Stimulated activated CD4-positive, alpha-beta T cell treated with anti-CD3 and anti-CD28 coated beads, Interleukin-4, amount 100 ng/mL, for 1 hour (primary cell): ENCODE measurements around the gene RTL10.

ENCODE experiments used
- DNase-seq: peaks from one replicate; pipeline ENCODE4 v3.0.0-alpha.2; 2020

The RTL10 gene

GRCh38 chr22:19821523-19822300, 33.0 kb downstream of the RTL10 start:
- DNase-seq: no peak

- DNase-seq: no peak
Measured at GRCh38 chr22:19820880-19821522, 33.7 kb downstream of the RTL10 start.

GRCh38 chr22:19819911-19820879, 34.5 kb downstream of the RTL10 start:
- DNase-seq: no peak

GRCh38 chr22:19819208-19819910, 35.3 kb downstream of the RTL10 start:
- no peak for DNase-seq

GRCh38 chr22:19818324-19819207, 36.1 kb downstream of the RTL10 start:
- DNase-seq: no peak

- no peak for DNase-seq
Measured at GRCh38 chr22:19816372-19817119, 38.1 kb downstream of the RTL10 start.

- no peak for DNase-seq
Measured at GRCh38 chr22:19815823-19816290, 38.8 kb downstream of the RTL10 start.

GRCh38 chr22:19815093-19815822, 39.4 kb downstream of the RTL10 start:
- no peak for DNase-seq

- DNase-seq: no peak
Measured at GRCh38 chr22:19814428-19814827, 40.2 kb downstream of the RTL10 start.

- DNase-seq: no peak
Measured at GRCh38 chr22:19812910-19813309, 41.8 kb downstream of the RTL10 start.

- no peak for DNase-seq
Measured at GRCh38 chr22:19811811-19812771, 42.6 kb downstream of the RTL10 start.

- DNase-seq: no peak
Measured at GRCh38 chr22:19811211-19811621, 43.5 kb downstream of the RTL10 start.

- no peak for DNase-seq
Measured at GRCh38 chr22:19810381-19811201, 44.1 kb downstream of the RTL10 start.

- DNase-seq: no peak
Measured at GRCh38 chr22:19809741-19810140, 44.9 kb downstream of the RTL10 start.

- DNase-seq: no peak
Measured at GRCh38 chr22:19808873-19809478, 45.7 kb downstream of the RTL10 start.

GRCh38 chr22:19807914-19808872, 46.5 kb downstream of the RTL10 start:
- DNase-seq: no peak
